Measurements from ENCODE around the gene TRIM37.

Gene TRIM37

GRCh38 chr17:59030811-59031210 lies 75.9 kb downstream of the TRIM37 start:
- no peak for DNase-seq

- DNase-seq: no peak
These were observed 78.4 kb downstream of the TRIM37 start for GRCh38 chr17:59028328-59028727.

GRCh38 chr17:59027750-59028149 lies 78.9 kb downstream of the TRIM37 start:
- no peak for DNase-seq

- DNase-seq: no peak
These were observed 80.3 kb downstream of the TRIM37 start for GRCh38 chr17:59026176-59026939.

GRCh38 chr17:59024916-59025315 lies 81.8 kb downstream of the TRIM37 start:
- DNase-seq: no peak

- DNase-seq: no peak
These were observed 88.7 kb downstream of the TRIM37 start for GRCh38 chr17:59018019-59018418.

- no peak for DNase-seq
These were observed 94.7 kb downstream of the TRIM37 start for GRCh38 chr17:59011975-59012374.

GRCh38 chr17:59010026-59010425 lies 96.7 kb downstream of the TRIM37 start:
- no peak for DNase-seq

- no peak for DNase-seq
These were observed 97.9 kb downstream of the TRIM37 start for GRCh38 chr17:59008737-59009136.

- DNase-seq: no peak
These were observed 98.7 kb downstream of the TRIM37 start for GRCh38 chr17:59007995-59008394.

GRCh38 chr17:59004338-59005111 lies 102.2 kb downstream of the TRIM37 start:
- no peak for DNase-seq

GRCh38 chr17:59003860-59004259 lies 102.8 kb downstream of the TRIM37 start:
- no peak for DNase-seq

- DNase-seq: no peak
These were observed 103.8 kb downstream of the TRIM37 start for GRCh38 chr17:59002848-59003247.

- DNase-seq: no peak
These were observed 104.6 kb downstream of the TRIM37 start for GRCh38 chr17:59002126-59002525.

GRCh38 chr17:59001158-59001814 lies 105.4 kb downstream of the TRIM37 start:
- DNase-seq: no peak

GRCh38 chr17:59000022-59000421 lies 106.7 kb downstream of the TRIM37 start:
- no peak for DNase-seq

GRCh38 chr17:58999500-58999899 lies 107.2 kb downstream of the TRIM37 start:
- DNase-seq: no peak

- DNase-seq: no peak
These were observed 107.8 kb downstream of the TRIM37 start for GRCh38 chr17:58998871-58999270.

GRCh38 chr17:58997756-58998553 lies 108.7 kb downstream of the TRIM37 start:
- DNase-seq: no peak

GRCh38 chr17:58996968-58997367 lies 109.7 kb downstream of the TRIM37 start:
- DNase-seq: no peak

- no peak for DNase-seq
These were observed 111.3 kb downstream of the TRIM37 start for GRCh38 chr17:58995247-58995940.

- no peak for DNase-seq
These were observed 113.4 kb downstream of the TRIM37 start for GRCh38 chr17:58993311-58993710.
